ENCODE results near the gene TRIM29.

DNA sequence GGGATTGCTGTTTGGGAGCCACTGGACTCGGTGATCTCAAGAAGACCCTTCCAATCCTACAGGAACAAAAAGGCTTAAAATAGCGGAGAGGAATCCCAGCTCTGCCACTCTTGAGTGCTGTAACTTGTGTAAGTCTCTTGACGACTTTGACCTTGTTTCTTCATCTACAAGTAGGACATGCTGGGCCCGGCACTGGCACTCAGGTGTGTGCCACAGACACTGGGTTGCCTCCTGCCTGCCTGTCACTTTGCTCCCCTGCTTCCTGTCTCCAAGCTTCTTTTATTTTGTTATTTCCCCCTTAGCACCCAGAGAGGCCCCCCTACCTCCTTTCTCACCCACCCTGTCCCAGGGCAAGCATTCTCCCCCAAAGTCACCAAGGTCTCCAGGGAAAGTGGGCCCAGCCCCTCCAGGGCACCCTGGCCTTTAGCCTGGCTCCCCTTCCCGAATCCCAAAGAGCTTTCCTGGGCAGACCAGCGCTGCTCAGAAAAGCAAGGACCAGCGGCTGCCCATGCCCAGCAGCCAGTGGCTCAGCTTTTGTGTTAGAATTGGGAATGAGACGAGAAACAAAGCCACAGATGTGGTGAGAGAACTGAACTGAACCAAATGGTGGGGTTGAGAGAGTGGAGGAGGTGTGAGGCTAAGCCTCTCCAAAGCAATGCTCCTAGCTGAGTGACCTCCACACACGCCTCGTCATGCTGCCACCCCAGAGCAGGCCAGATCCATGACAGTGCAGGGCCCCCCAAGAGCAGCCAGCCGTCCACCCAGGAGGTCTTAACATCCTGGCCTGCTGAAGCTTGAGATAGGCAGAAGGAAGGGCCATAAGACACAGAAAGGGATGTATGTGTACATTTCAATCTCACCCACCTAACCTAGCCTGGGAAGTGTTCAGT, 4.5 kb downstream of the TRIM29 start:
- TF ChIP-seq ZNF274 (IDR thresholded peaks at IDR 0.05; ENCODE audit: low read depth, low read length) (no peak), SUZ12 (IDR thresholded peaks at IDR 0.05; ENCODE audit: extremely low read depth, insufficient read depth, insufficient read length) (no peak)
